ENCODE measurements around the gene LYG1. TPM values are rescaled to one million over a fixed set of nuclear protein-coding genes. Genes with fewer than 3 reads are reported as not detected.

Gene LYG1
- total RNA-seq, 1 experiment from 2014 or later = 0.31 TPM

DNA sequence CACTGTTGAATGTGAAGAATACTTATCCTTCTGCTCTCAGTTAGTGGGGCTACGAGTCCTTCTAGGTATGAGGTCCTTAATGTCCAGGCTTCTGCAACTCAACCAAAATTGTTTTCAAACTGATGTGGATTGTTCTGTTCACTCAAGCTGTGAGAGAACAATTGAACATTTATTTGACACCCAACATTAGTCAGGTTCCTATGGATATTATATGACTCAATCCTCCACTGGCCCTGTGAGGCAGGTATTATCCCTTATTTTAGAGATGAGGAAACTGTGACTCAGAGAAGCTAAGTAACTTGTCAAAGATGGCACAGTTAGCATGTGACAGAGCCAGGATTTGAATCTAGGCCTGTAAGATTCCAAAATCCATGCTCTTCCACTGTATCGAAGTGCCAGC lies 44.3 kb downstream of the LYG1 start:
- Histone ChIP-seq H3K23ac (ENCODE audit: insufficient read length, low read depth, low read length) (no peak overlapping the region), H3T11ph (ENCODE audit: low read length) (no peak overlapping the region), H2BK5ac (ENCODE audit: insufficient read length, low read length) (no peak overlapping the region), H4K20me1 (ENCODE audit: control insufficient read depth, insufficient read depth, insufficient read length) (no peaks in the 10 kb centered on the region), H3K9me3 (ENCODE audit: control insufficient read depth, low read depth, low read length) (no peaks in the 10 kb centered on the region), H3K18ac (ENCODE audit: insufficient read length, low read depth, low read length) (no peak overlapping the region), H2BK15ac (ENCODE audit: low read depth, low read length) (no peak overlapping the region), H2BK120ac (ENCODE audit: low read depth, low read length, poor library complexity, severe bottlenecking) (no peak overlapping the region), H3K27ac (ENCODE audit: insufficient read length, low read depth, low read length) (no peak overlapping the region), H3K56ac (ENCODE audit: insufficient read length, low read depth, low read length) (no peak overlapping the region), H3K79me1 (ENCODE audit: insufficient read depth, low read depth, low read length, poor library complexity, severe bottlenecking) (no peaks in the 10 kb centered on the region), H2AK5ac (ENCODE audit: insufficient read length, low read length) (no peak overlapping the region), H3K79me2 (ENCODE audit: insufficient read depth, low read length) (no peaks in the 10 kb centered on the region), H3K4me2 (ENCODE audit: insufficient read depth, insufficient read length, low read length) (no peak overlapping the region), H4K91ac (ENCODE audit: insufficient read length, low read depth, low read length) (no peak overlapping the region), H2BK12ac (ENCODE audit: insufficient read length, low read depth, low read length) (no peak overlapping the region), H4K8ac (replicated peaks; ENCODE audit: insufficient read length, low read depth, low read length) (no peak overlapping the region), H3K9ac (ENCODE audit: extremely low read depth, insufficient read length, low read length) (no peak overlapping the region), H3K27me3 (ENCODE audit: insufficient read depth, low read length) (no peaks in the 10 kb centered on the region), H2AFZ (ENCODE audit: low read length) (no peak overlapping the region), H3K14ac (ENCODE audit: insufficient read depth, low read length) (no peak overlapping the region), H4K5ac (ENCODE audit: insufficient read length, low read depth, low read length) (no peak overlapping the region), H3K4me1 (ENCODE audit: insufficient read depth, low read length) (no peaks in the 10 kb centered on the region), H3K23me2 (ENCODE audit: insufficient read length, low read depth, low read length, poor library complexity, severe bottlenecking) (no peaks in the 10 kb centered on the region), H2BK20ac (ENCODE audit: low read depth, low read length, poor library complexity, severe bottlenecking) (no peak overlapping the region), H3K4ac (ENCODE audit: low read depth, low read length) (no peak overlapping the region)
- no peak for DNase-seq
- Mint-ChIP-seq H3K4me1 (no peaks in the 10 kb centered on the region), H3K27me3 (ENCODE audit: low read depth) (peaks cover 4% of the 10 kb centered on the region), H3K9me3 (peaks cover 10 to 11% of the 10 kb centered on the region in 2 experiments), H3K27ac (no peak overlapping the region), H3K4me3 (no peak overlapping the region), H3K36me3 (ENCODE audit: insufficient read depth in 1 of 3, low read depth in 3 of 3) (peaks cover 0 to 4% (median 2%) of the 10 kb centered on the region in 3 experiments; a peak in 3 of 7 replicates)
- WGBS (ENCODE audit: extremely low coverage, insufficient read length, low lambda C conversion rate) = no CpG with 5 or more reads among the region's 2 CpGs
- TF ChIP-seq, protein P1, sequence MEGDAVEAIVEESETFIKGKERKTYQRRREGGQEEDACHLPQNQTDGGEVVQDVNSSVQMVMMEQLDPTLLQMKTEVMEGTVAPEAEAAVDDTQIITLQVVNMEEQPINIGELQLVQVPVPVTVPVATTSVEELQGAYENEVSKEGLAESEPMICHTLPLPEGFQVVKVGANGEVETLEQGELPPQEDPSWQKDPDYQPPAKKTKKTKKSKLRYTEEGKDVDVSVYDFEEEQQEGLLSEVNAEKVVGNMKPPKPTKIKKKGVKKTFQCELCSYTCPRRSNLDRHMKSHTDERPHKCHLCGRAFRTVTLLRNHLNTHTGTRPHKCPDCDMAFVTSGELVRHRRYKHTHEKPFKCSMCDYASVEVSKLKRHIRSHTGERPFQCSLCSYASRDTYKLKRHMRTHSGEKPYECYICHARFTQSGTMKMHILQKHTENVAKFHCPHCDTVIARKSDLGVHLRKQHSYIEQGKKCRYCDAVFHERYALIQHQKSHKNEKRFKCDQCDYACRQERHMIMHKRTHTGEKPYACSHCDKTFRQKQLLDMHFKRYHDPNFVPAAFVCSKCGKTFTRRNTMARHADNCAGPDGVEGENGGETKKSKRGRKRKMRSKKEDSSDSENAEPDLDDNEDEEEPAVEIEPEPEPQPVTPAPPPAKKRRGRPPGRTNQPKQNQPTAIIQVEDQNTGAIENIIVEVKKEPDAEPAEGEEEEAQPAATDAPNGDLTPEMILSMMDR (conservative IDR thresholded peaks at IDR 0.05) = no peak
